ENCODE data around the gene CFAP97. TPM values are rescaled to one million over a fixed set of nuclear protein-coding genes. Genes with fewer than 3 reads are reported as not detected.

The CFAP97 gene
- total and polyA plus RNA-seq, 2 donors (not counting 1 experiment from before 2014, with no cell fraction given), result 39.3 to 50.8 TPM

GRCh38 chr4:185179488-185179887 lies 24.3 kb downstream of the CFAP97 start:
- Histone ChIP-seq H3K4me3 (replicated peaks in 1 of 4; ENCODE audit: control extremely low read depth in 1 of 4, insufficient read depth in 1 of 4, low read depth in 3 of 4, low read length in 4 of 4) (no peak overlapping the region), H3K4me2 (ENCODE audit: extremely low read depth, insufficient read depth, low read length) (no peak overlapping the region), H4K20me1 (ENCODE audit: control insufficient read depth, extremely low read depth, insufficient read depth, low read length) (no peaks in the 10 kb centered on the region), H3K9me3 (ENCODE audit: control insufficient read depth, insufficient read depth, low read depth, low read length) (no peaks in the 10 kb centered on the region), H3K27ac (ENCODE audit: insufficient read depth, low read length) (no peak overlapping the region), H3K27me3 (ENCODE audit: control insufficient read depth, insufficient read depth, low read length) (no peaks in the 10 kb centered on the region), H3K79me2 (ENCODE audit: control insufficient read depth, insufficient read depth, low read length) (peaks cover 6% of the 10 kb centered on the region), H3K4me1 (ENCODE audit: control insufficient read depth, extremely low read depth, insufficient read depth, low read length) (peaks cover 2% of the 10 kb centered on the region), H2AFZ (ENCODE audit: low read length) (no peak overlapping the region), H3K36me3 (ENCODE audit: control insufficient read depth, insufficient read depth, low read length) (no peaks in the 10 kb centered on the region), H3K9ac (ENCODE audit: insufficient read depth, low read length) (no peak overlapping the region)
- TF ChIP-seq CTCF (conservative IDR thresholded peaks at IDR 0.05 in 1 of 2, IDR thresholded peaks at IDR 0.05 in 1 of 2; ENCODE audit: low read depth in 1 of 2, low read length in 2 of 2) (no peak), EZH2 (IDR thresholded peaks at IDR 0.05; ENCODE audit: low read length, missing control alignments) (no peak)
- no peak for DNase-seq (ENCODE audit: low read depth in 2 of 2)

GRCh38 chr4:185171373-185172071 lies 32.3 kb downstream of the CFAP97 start:
- no peaks in the 10 kb centered on the region for H3K36me3 ChIP-seq (ENCODE audit: control insufficient read depth, insufficient read depth, low read length)
- no peaks in the 10 kb centered on the region for H3K79me2 ChIP-seq (ENCODE audit: control insufficient read depth, insufficient read depth, low read length)
- no peak overlapping the region for H3K4me2 ChIP-seq (ENCODE audit: extremely low read depth, insufficient read depth, low read length)
- no peak overlapping the region for H3K4me3 ChIP-seq (replicated peaks in 1 of 4; ENCODE audit: control extremely low read depth in 1 of 4, insufficient read depth in 1 of 4, low read depth in 3 of 4, low read length in 4 of 4)
- H3K27ac ChIP-seq (ENCODE audit: insufficient read depth, low read length), result no peak overlapping the region
- no peak overlapping the region for H3K9ac ChIP-seq (ENCODE audit: insufficient read depth, low read length)
- no peaks in the 10 kb centered on the region for H3K9me3 ChIP-seq (ENCODE audit: control insufficient read depth, insufficient read depth, low read depth, low read length)
- H3K4me1 ChIP-seq (ENCODE audit: control insufficient read depth, extremely low read depth, insufficient read depth, low read length), result no peaks in the 10 kb centered on the region
- TF ChIP-seq CTCF (conservative IDR thresholded peaks at IDR 0.05 in 1 of 2, IDR thresholded peaks at IDR 0.05 in 1 of 2; ENCODE audit: low read depth in 1 of 2, low read length in 2 of 2) (no peak), EZH2 (IDR thresholded peaks at IDR 0.05; ENCODE audit: low read length, missing control alignments) (no peak)
- H4K20me1 ChIP-seq (ENCODE audit: control insufficient read depth, extremely low read depth, insufficient read depth, low read length), result no peaks in the 10 kb centered on the region
- DNase-seq (ENCODE audit: low read depth in 2 of 2), result no peak
- H3K27me3 ChIP-seq (ENCODE audit: control insufficient read depth, insufficient read depth, low read length), result no peaks in the 10 kb centered on the region
- no peak overlapping the region for H2AFZ ChIP-seq (ENCODE audit: low read length)

GRCh38 chr4:185167234-185167633 lies 36.6 kb downstream of the CFAP97 start:
- no peaks in the 10 kb centered on the region for H3K9me3 ChIP-seq (ENCODE audit: control insufficient read depth, insufficient read depth, low read depth, low read length)
- no peaks in the 10 kb centered on the region for H3K36me3 ChIP-seq (ENCODE audit: control insufficient read depth, insufficient read depth, low read length)
- H3K27me3 ChIP-seq (ENCODE audit: control insufficient read depth, insufficient read depth, low read length), result no peaks in the 10 kb centered on the region
- H3K4me3 ChIP-seq (replicated peaks in 1 of 4; ENCODE audit: control extremely low read depth in 1 of 4, insufficient read depth in 1 of 4, low read depth in 3 of 4, low read length in 4 of 4), result no peak overlapping the region
- TF ChIP-seq CTCF (conservative IDR thresholded peaks at IDR 0.05 in 1 of 2, IDR thresholded peaks at IDR 0.05 in 1 of 2; ENCODE audit: low read depth in 1 of 2, low read length in 2 of 2), result no peak
- TF ChIP-seq EZH2 (IDR thresholded peaks at IDR 0.05; ENCODE audit: low read length, missing control alignments), result no peak
- no peak overlapping the region for H3K9ac ChIP-seq (ENCODE audit: insufficient read depth, low read length)
- H4K20me1 ChIP-seq (ENCODE audit: control insufficient read depth, extremely low read depth, insufficient read depth, low read length), result no peaks in the 10 kb centered on the region
- H2AFZ ChIP-seq (ENCODE audit: low read length), result no peak overlapping the region
- H3K4me1 ChIP-seq (ENCODE audit: control insufficient read depth, extremely low read depth, insufficient read depth, low read length), result no peaks in the 10 kb centered on the region
- H3K27ac ChIP-seq (ENCODE audit: insufficient read depth, low read length), result no peak overlapping the region
- H3K79me2 ChIP-seq (ENCODE audit: control insufficient read depth, insufficient read depth, low read length), result no peaks in the 10 kb centered on the region
- H3K4me2 ChIP-seq (ENCODE audit: extremely low read depth, insufficient read depth, low read length), result no peak overlapping the region
- no peak for DNase-seq (ENCODE audit: low read depth in 2 of 2)

Measured in fibroblast of lung (primary cell).